Activated CD4-positive, alpha-beta T cell treated with anti-CD3 and anti-CD28 coated beads for 24 hours (primary cell): ENCODE data around the gene DMRT1.

ENCODE experiments used
- DNase-seq, 2 donors: peaks; one replicate each; pipeline ENCODE4 v3.0.0-alpha.2; 2020; ENCODE audit warnings: low read depth in 2 of 2

DMRT1 gene

DNA sequence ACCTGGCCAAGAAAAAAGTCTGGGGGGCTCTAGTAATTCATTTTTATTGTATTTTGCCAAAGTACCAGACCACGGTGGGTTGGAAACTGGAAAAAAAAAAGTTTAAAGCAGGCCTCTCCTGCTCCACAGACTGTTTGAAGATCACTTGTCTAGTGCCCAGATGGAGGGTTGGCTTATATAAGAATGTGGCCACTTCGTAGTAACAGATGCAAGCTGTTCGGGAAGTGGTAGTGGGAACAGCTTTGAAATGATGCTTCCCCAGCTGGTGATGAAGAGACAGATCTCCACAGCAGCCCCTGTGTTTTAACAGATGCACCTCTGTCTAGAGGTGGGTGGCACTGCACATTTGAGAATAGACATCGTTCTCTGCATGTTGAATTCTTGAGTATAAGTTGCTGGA, 80.7 kb downstream of the DMRT1 start:
- DNase-seq, result no peak

DNA sequence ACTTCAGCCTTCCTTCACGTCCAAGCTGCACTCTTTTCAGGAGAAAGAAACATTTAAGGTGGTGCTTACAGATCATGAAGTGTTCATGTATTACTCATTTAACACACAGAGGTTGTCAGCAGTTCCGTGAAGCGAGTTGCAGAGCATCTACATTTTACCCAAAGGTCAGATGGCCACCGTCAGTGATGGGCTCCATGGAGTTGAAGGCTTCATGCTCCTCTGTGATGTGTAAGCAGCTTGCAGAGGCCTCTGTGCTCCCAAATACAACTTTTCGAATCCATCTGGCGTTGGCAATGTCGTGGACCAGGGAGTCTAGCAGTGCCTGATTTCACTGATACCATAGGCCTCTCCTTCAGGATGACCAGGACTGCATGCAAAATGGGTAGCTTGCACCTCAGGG, 81.2 kb downstream of the DMRT1 start:
- no peak for DNase-seq

DNA sequence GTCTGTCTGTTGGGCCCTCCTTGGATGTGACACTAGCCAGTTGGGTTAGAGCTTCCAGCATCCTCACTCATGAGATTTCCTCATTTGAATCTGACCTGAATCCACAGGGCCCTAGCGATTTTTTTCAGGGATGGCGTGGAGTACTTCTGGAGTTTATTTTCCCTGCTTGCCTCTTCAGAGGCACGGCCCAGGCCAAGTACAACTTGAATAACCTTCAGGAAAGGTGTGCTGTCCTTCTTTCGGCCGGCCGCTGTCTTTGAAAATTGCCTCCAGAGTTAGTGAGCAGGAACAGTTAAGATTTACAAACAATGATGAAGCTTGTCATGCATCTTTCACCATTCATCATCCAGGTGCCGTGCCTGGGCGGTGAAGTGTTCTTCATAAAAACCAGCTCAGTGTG, 85.5 kb downstream of the DMRT1 start:
- DNase-seq, result no peak

DNA sequence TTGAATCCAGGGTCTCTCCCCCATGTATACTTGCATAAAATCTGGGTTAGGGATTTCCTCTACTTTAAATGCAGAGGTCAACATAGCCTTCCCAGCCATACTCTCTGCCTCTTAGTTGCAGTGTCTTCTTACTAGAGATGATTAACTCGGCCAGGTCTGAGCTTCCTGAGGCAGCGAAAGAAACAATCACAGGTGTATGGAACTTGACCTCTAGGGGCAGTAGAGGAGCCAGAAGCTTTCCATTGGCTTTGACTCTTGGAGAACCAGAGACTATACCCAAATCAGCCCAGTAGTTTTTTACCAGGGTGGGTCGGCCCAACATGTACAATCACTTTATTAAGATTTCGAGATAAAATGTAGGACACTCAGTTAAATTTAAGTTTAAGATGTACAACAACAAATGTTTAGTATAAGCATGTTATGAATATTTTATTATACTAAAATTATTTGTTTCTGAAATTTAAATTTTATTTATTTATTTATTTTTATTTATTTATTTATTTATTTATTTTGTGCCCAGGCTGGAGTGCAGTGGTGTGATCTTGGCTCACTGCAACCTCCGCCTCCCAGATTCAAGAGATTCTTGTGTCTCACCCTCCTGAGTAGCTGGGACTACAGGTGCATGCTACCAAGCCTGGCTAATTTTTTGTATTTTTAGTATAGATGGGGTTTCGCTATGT, 87.0 kb downstream of the DMRT1 start:
- no peak for DNase-seq

DNA sequence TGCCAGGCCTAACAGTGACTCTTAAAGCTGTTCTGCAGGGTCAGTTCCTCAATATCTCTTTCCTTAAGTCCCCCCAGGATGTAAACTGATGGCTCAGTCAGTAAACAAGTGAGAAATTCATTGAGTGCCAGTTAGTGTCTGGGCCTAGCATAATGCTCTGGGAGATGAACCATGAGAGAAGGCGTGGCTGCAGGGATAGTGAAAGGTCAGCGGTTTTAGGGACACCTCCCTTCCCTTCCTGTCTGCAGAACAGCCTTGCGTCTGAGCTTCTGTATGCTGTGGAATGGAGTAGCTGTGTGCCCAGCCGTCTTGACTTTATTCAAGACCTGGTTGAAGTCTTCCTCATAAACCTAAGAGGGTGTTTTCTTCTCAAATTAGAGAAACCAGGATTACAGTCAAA, 88.2 kb downstream of the DMRT1 start:
- DNase-seq, result no peak

DNA sequence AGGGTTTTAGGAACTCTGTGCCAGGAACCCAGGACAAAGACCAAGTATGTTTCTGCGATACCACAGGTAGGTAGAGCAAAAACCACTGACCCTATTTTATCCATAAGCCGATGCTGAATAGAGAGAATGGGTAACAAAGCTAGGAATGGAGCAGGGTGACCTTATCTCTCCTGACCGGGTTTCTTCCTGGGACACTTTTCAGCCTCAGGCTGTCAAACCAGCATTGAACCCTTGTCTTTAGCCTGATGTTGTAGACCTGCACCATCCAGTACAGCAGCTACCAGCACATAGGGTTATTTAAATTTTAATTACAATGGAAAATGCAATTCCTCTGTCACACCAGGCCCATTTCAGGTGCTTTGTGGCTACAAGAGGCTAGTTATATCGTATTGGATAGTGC, 91.9 kb downstream of the DMRT1 start:
- DNase-seq, result no peak

DNA sequence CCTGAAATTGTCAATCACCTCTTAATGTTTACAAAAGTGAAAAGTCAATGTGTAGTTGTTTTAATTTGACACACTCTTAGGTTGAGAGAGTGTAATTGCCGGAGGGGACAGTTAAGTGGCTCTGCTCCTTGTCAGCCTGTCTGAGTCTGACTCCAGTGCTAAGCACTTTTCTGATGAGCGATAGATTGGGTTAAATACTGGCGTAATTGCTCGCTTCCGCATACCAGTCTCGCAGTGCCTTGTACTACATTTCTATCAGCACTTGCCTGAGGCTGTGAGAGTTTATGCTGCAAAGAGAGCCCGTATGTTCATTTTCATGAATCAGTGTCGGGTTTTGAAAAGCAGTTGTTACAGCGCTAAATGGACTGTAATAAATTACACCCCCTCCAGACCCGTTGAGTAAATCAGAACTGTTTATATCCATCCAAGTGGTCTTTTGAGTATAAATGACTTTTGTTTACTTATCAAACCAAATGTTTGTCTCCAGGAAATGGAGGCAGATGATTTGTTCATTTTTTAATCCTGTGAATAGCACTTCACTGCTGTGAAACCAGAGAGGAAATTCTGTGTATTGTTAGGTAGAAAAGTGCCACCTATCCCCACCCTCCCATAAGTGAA, 94.0 kb downstream of the DMRT1 start:
- DNase-seq, result no peak

DNA sequence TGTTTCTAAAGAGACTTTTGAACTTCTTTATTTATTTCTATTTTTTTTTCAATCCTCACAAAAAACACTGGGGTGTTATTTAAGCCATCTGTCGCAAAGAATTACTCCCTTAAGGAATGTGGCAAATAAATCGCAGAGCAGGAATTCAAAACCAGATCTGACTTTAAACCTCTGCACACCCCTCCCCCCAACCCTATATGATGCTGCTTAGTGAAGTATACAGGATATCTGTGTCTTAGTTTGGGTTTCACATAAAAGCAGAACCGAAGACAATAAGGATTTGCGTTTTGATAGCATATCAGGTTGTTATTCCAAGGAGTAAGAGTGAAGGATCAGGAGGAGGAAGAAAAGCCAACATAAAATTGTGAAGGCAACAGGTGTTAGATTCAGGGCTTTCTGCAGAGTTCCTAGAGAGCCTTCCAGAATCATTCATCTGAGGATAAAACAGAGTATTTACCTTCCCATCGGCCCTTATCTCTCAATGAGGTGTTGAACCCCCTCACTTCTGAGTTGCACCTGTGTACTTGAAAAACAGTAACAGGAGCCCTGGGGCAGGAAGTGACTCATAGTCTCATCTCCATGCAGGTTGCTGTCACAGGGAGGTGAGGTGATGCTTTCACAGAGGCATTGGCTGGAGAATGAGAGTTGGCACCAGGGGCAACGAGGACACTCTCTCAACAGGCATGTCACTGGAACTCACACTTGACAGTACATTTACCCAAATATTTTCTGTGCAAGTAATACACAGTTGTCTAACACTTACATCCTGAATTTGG, 101.5 kb downstream of the DMRT1 start:
- DNase-seq, result no peak

DNA sequence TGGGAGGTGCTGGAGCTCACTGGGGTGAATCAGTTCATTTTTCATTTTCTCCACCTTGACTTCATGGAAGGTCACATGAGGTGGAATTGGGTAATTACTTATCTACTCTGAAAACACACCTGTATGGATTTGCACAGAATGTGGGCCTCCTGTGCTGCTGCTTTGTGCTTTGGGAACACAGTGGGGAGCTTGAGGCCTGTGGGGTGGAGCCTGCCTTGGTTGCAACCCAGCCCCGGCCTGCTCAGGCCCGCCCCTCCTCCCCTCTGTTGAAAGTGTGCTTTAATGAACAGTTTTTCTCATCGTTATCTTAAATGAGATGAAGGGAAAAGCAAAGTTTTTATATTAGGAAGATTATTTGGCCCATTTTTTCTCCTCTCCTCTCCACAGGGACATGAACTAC, 106.5 kb downstream of the DMRT1 start:
- no peak for DNase-seq

DNA sequence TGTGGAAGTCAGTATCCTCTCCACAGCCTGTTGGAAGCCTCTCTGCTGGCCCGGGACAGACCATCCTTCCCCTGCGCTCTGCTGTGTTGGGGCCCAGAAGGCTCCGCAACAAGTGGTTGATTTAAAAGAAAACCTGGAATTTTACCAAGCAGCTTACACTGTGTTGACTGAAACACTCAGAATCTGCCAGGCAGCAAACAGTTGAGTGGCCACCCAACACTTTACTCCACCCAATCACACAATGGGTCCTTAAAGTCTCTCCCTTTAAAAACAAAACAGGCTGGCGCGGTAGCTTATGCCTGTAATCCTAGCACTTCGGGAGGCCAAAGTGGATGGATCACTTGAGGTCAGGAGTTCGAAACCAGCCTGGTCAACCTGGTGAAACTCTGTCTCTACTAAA, 107.0 kb downstream of the DMRT1 start:
- DNase-seq, result no peak

DNA sequence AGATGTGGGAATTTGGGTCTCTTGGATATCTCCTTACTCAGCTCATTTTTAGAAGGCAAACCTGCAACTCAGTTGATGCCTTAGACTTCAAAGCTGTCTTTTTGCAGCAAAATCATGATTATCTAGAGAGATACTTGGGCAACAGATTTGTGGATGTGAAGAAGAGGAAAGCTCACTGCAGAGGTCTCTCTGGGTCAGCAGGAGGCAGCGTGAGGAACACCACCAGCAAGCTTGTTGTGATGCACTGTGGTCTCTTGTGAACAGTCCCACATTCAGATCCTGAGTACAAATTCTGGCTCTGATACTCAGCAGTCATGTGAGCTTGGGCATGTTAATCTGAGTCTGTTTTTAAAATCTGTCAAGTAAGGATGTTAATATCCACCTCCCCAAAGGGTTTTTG, 108.6 kb downstream of the DMRT1 start:
- no peak for DNase-seq

DNA sequence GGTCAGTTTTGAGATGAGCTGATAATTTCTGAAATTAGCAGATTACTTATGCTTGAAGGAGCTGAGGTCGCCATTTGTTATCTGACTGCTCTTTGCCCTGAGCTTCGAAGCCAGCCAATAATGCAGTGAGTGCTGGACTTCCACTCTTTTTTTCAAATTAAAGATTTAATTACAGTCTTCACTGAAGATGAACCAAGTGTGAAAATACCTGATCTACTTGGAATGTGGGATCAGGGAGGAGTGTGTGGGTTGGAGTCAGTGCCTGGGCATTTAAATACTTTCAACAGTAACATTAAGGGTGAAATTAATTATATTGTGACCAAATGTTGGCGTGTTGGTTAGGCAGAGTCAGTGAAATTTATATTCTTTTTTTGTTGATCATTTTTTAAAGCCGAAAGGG, 111.0 kb downstream of the DMRT1 start:
- DNase-seq, result no peak

DNA sequence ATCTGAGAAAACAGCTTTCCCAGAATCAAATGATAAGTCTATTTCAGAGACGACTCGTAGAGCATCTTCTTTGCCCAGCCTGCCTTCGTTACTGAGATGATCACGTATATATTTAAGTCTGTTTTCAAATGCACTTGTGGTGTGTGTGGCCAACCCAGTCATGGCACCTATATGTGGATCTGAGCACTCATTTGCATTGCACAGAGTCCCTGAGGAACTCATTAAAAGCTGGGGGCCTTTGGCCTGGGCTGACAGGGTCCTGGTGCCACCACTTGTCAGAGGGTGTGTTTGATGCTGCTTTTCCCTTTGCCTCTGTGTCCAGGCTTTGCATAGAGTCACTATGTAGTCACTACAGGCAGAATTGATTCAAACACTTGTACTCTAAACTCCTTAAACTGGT, 117.6 kb downstream of the DMRT1 start:
- DNase-seq, result no peak

DNA sequence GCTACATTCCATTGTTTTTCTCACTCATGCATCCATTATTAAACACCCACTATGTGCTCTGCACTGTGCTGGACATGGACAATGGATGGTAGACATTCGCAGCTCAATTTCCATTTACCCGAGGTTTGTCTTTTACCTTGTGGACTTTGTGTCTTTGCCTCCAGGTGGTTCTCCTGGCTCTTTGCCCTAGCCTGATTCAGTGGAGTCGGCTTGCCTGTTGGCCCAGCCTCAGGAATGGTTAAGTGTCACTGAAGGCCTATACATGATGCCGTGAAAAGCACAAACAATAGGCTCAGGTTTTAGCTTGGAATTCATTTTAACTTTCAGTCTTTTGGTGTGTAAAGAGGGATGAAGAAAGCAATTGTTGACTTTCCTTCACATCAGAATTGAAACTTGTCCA, 118.4 kb downstream of the DMRT1 start:
- DNase-seq, result no peak

DNA sequence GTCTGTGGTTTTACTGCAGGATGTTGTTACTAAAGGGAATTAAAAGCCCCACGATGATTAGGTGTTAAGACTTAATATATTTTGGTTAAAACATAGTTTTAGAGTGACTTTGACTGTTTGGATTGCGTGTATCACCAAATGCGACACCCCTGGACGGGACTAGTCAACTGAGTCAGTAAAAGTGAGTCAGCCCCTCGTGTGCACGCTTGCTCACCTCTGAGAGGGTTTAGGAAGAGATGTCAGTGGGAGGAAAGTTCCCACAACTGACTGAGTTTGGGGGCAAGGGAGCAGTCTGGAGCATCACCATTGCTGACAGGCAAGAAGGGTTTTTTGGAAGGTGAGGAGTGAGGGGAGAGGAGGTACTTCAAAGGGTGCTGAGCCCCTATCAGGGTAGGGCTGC, 120.5 kb downstream of the DMRT1 start:
- DNase-seq, result no peak

DNA sequence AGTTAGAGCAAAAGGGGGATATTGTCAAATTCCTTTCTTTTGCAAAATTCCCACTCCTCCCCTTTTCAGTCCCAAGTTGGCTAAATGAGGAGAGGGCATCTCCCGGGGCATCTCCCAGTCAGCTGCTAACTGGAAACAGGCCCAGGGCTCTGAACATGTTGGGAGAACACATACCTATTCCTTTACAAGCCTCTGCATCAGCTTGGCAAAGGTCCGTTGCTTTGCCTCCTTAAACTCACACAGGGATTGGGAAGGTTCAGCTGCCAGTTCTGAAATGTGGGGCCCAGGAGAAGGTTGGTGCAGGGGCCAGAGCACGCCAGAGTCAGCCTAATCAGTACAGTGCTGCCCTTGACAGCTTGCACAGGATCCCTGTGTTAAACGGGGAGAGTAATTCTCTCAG, 124.0 kb downstream of the DMRT1 start:
- DNase-seq, result no peak

DNA sequence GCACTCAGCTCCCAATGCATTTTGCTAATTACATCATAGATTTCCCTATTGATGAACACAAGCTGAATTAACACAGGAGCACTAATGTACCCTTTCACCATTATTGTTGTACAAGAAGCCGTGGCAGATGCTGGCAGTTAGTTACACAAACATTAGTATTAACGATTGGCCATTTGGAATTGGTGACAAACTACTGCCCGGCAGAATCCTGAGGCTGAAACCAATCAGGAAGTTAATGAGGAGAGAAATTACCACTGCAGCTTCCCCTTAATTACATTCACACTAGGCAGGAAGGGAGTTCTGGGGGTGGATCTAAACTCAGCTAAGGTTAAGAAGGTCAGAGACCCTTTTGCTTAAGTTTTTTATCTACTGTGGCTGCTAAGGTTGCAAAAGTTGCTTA, 125.4 kb downstream of the DMRT1 start:
- no peak for DNase-seq

DNA sequence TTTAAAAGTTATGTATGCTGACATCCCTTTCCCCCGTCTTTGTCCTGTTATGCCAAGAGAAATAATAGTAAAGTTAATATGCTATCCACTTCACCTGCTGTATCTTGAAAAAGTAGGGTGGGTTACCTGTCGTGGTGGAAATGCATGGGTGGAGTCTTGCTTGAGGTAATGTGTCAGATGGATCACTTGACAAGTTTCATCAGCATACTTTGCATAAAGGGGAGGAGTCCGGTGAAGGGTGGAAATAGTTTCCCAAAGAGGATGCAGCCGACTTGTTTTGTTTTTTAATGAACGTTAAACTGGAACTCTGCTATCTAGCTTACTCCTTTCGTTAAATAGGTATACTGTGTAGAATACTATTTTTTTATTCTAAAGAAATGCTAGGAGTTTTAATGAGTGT, 125.9 kb downstream of the DMRT1 start:
- DNase-seq, result no peak

DNA sequence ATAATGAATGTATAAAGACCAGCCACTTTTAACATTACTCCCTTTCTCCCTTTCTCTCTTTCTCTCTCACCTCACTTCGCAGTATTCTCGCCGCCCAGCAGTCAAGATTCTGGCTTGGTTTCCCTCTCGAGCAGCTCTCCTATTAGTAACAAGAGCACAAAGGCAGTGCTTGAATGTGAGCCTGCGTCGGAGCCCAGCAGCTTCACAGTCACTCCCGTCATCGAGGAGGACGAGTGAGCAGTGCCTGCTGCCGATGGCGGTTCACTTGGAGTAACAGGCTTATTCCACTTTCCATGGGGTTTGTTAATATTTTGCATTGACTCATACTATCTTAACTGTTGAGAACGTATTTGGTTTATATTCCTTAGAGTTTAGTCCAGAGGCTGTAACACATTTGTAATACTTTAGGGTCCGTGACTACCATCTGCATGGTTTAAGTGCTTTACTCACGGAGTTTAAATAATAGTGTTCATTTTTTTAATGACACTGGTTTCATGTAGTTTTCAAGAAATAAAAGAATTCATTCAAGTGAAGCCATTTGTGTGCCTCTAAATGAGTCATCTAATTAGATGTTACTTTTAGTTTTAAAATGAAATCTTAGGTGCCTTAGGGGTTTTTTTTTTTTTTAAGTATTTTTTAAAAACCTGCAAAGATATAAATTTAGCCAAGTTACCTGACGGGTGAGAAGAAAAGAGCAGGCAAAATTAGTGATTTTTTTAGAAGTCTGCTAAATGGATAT, 126.6 kb downstream of the DMRT1 start:
- no peak for DNase-seq

DNA sequence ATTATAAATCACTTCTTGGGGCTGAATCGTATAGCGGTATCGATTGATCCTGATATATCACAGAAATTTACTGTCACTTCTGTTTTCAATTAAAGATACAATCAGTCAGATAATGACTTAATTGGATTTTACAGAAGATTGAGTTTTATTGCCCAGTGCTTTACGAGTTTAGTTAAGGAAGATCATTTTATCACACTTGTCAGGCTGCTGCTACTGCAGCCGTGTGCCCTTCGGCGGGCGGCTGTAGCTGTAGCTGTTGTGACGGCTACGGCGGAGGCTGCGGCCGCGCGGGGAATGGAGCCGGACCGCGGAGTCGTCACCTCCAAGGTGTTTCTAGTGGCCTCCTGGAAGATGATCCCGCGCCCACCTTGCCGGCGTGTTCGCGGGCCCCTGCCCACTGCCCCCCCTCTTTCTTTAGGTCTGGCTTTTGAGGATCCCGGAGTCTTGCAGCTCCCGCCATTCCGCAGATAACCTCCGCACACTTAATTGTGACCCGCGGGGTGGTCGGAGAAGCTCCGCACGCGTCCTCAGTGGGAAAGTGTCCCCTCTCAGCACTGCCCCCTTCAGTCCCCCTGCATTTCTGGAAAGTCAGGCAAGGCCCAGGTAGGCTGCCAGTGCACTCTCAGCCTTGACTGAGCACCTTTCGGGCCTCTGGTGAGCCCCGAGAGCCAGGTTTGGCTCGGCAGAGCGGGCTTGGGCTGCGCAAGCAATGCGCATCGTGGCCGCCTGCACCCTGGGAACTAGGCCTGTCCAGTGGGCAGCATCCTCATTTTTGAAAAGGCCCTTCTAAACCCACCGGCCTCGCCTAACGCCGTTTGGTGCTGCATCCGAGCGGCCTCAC, 128.0 kb downstream of the DMRT1 start:
- DNase-seq, result no peak

DNA sequence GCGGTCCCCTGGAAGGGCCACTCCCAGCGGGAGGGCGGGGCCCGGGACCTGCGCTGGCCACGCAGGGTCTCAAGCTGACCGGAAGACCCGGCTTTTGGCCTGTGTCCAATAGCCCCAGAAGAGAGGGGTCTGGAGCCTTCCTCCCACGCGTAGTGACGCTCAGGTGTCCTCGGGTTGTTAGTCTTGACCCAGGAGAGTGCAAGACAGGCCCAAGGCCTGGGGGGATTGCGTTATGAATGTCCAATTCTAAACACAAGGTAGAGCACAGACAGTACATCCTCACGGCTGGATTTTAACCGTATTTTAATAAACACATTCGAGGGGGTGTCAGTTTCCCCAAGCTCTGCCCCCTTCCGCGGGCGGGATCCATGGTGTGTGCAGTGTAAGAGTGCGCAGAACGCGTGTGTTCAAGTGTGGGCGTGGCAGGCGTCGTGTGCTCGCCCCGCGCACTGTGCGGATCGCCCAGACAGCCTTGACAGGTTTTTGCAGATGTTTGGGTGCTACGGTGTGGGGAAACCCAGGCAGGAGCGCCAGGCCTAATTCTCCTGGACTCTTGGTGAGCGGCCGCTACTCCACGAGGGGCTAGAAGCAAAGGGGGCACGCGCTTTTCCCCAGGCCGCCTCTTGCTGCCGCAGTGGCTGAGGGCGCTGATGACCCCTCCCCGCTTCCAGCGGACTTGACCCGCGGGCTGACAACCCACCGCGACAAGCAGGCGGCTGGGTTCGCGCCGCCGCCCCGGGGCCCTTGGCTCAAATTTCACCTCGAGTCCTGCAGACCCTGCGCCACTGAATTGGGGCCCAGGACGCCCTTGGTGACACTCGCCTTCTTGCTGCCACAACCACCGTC, 128.9 kb downstream of the DMRT1 start:
- no peak for DNase-seq
